GM18951 (cell line): ENCODE measurements around the gene PRKCB.

ENCODE experiments used
- POLR2A ChIP-seq: IDR thresholded peaks from 4 replicates; pipeline ENCODE4 v1.6.1; 2011; ENCODE audit warnings: mild to moderate bottlenecking; ENCODE audit not compliant: insufficient read length, insufficient read depth; ENCODE audit errors: extremely low read depth
- in situ Hi-C: fragments of 300-500 bp; cut with MboI; formaldehyde crosslinking; loops from one replicate; pipeline ENCODE4 v1.12.0; 2022; ENCODE audit warnings: low sequenced_read_pairs, mixed read lengths, inconsistent platforms; ENCODE audit not compliant: unreplicated experiment

Gene PRKCB

GRCh38 chr16:23953476-23953875 is 117.7 kb downstream of the PRKCB start:
- no peak for TF ChIP-seq POLR2A
- in situ Hi-C loops: no loop called here

GRCh38 chr16:23955088-23955487 is 119.3 kb downstream of the PRKCB start:
- TF ChIP-seq POLR2A: no peak
- in situ Hi-C loops: no loop called here

- no peak for TF ChIP-seq POLR2A
Measured at GRCh38 chr16:23957287-23957686, 121.5 kb downstream of the PRKCB start.

GRCh38 chr16:23959072-23959751 is 123.4 kb downstream of the PRKCB start:
- no peak for TF ChIP-seq POLR2A
- in situ Hi-C loops: no loop called here

More at GRCh38 chr16:23957287-23957686, 121.5 kb downstream of the PRKCB start:
- in situ Hi-C loops: no loop called here

- no peak for TF ChIP-seq POLR2A
- in situ Hi-C loops: no loop called here
Measured at GRCh38 chr16:23959752-23960072, 123.9 kb downstream of the PRKCB start.

- no peak for TF ChIP-seq POLR2A
- in situ Hi-C loops: no loop called here
Measured at GRCh38 chr16:23960081-23960885, 124.5 kb downstream of the PRKCB start.

GRCh38 chr16:23962001-23962400 is 126.2 kb downstream of the PRKCB start:
- in situ Hi-C loops: no loop called here
- TF ChIP-seq POLR2A: no peak

GRCh38 chr16:23964136-23964535 is 128.4 kb downstream of the PRKCB start:
- in situ Hi-C loops: no loop called here
- TF ChIP-seq POLR2A: no peak

GRCh38 chr16:23965137-23965733 is 129.5 kb downstream of the PRKCB start:
- TF ChIP-seq POLR2A: no peak
- in situ Hi-C loops: no loop called here

GRCh38 chr16:23966597-23967394 is 131.0 kb downstream of the PRKCB start:
- TF ChIP-seq POLR2A: no peak
- in situ Hi-C loops: no loop called here

- TF ChIP-seq POLR2A: no peak
- in situ Hi-C loops: no loop called here
Measured at GRCh38 chr16:23967775-23968174, 132.0 kb downstream of the PRKCB start.

- in situ Hi-C loops: no loop called here
- no peak for TF ChIP-seq POLR2A
Measured at GRCh38 chr16:23968176-23968575, 132.4 kb downstream of the PRKCB start.
